ENCODE measurements around the gene DAGLA.

DNA sequence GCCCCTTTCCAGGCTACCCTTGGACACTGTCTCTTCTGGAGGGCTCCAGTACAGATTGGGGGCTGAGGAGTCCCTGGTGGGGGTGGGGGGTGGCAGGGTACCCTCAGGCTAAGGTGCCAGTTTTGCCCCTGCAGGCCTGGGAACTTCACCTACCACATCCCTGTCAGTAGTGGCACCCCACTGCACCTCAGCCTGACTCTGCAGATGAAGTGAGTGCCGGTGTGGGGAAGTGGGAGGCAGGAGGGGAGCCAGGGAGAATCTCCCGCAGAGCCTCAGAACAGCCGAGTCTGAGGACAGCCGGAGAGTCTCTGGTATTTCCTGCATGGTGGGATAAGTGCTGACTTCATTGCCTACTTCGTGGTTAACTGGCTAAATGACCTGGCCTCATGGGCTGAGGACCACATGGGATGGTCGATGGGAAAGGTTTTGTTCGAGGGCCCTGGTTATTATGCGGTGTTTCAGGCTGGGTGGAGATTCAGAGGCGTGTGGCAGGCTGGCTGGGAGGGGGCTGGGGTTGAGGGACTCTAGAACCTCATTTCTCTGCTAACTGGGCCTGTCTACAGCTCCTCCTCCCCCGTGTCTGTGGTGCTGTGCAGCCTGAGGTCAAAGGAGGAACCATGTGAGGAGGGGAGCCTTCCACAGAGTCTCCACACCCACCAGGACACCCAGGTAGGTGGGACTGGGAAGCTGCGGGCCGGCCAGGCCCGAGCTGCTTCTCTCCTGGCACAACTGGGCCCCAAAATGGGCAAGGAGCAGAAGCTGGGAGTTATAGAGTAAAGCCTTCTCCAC, 103.7 kb downstream of the DAGLA start:
- no peak for TF ChIP-seq TARDBP (IDR thresholded peaks at IDR 0.05)
- TF ChIP-seq, protein P1, sequence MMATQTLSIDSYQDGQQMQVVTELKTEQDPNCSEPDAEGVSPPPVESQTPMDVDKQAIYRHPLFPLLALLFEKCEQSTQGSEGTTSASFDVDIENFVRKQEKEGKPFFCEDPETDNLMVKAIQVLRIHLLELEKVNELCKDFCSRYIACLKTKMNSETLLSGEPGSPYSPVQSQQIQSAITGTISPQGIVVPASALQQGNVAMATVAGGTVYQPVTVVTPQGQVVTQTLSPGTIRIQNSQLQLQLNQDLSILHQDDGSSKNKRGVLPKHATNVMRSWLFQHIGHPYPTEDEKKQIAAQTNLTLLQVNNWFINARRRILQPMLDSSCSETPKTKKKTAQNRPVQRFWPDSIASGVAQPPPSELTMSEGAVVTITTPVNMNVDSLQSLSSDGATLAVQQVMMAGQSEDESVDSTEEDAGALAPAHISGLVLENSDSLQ (IDR thresholded peaks at IDR 0.05) = no peak
- no peak for TF ChIP-seq SP1 (IDR thresholded peaks at IDR 0.05)
- TF ChIP-seq SUZ12 (IDR thresholded peaks at IDR 0.05) = no peak
- no peak for TF ChIP-seq BHLHE40 (IDR thresholded peaks at IDR 0.05; ENCODE audit: borderline replicate concordance)
- no peak for TF ChIP-seq FOXM1 (IDR thresholded peaks at IDR 0.05; ENCODE audit: borderline replicate concordance)
- no peak for TF ChIP-seq LEF1 (IDR thresholded peaks at IDR 0.05; ENCODE audit: borderline replicate concordance)
